ENCODE results near the gene DRAP1.
A peak's percentile ranks its signal among the peaks of the same experiment; 100 is the strongest.
"Not testable (repeated sequence)": the region's sequence is repeated elsewhere in the genome, so short reads cannot be mapped to it uniquely, and the experiment has no call there.

Gene DRAP1

DNA sequence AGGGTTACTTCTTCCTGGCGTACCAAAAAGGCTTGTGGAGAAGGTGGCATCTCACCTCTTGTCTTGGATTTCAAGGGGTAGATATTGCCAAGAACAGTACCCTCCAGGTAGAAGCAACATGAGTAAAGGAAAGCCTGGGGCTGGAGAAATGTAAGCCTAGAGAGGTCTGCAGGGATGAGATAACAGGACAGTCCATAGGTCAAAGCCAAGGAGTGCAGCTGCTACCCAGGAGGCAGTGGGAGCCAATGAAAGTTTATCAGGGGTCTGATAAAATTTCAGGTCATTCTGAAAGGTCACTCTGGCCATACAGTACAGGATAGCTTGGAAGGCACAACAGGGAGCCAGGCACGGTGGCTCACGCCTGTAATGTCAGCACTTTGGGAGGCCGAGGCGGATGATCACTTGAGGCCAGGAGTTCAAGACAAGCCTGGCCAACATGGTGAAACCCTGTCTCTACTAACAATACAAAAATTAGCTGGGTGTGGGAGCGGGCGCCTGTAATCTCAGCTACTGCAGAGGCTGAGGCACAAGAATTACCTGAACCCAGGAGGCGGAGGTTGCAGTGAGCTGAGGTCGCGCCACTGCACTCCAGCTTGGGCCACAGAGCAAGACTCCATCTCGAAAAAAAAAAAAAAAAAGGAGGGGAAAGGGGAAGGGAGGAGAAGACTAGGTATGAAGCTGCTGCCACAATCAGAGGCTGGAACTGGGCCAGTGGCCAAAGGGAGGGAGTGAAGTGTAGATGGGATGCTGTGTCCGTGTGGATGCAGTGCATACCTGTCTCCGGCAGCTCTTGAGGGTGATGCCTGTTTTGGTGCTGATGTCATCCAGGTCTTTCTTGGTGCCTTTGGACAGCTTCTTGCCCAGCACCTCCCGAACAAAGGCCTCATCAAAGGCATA is 32.2 kb upstream of the DRAP1 start:
- DNase-seq (ENCODE audit: low read depth in 2 of 2): no peak

DNA sequence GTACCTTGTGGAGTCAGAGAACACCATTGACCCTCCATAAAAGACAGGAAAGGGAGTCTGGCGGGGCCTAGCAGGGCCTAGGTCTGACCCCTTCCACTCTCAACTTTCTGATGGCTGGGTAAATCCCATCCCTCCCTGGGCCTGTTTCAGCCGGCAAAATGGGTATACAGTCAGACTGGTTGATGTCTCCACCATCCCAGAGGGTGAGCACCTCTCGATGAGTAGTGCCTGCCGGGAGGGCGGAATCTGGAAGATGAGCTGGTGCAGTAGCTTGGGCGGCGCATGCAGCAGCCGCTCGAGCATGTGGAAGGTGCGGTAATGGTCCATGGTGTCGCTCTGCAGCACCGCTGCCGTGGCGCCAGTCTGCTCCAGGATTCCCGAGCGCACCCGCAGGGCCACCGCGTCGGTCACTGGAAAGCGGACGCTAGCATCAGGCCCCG is 31.5 kb upstream of the DRAP1 start:
- no peak for DNase-seq (ENCODE audit: low read depth in 2 of 2)

- DNase-seq (ENCODE audit: low read depth in 2 of 2): peak; percentile 93
Observed at GRCh38 chr11:65888163-65888814, 30.9 kb upstream of the DRAP1 start, which contains the start of gene FIBP. Gene FIBP (minus strand): TSS chr11:65888471. CDS start chr11:65888418, 53 bp downstream.

DNA sequence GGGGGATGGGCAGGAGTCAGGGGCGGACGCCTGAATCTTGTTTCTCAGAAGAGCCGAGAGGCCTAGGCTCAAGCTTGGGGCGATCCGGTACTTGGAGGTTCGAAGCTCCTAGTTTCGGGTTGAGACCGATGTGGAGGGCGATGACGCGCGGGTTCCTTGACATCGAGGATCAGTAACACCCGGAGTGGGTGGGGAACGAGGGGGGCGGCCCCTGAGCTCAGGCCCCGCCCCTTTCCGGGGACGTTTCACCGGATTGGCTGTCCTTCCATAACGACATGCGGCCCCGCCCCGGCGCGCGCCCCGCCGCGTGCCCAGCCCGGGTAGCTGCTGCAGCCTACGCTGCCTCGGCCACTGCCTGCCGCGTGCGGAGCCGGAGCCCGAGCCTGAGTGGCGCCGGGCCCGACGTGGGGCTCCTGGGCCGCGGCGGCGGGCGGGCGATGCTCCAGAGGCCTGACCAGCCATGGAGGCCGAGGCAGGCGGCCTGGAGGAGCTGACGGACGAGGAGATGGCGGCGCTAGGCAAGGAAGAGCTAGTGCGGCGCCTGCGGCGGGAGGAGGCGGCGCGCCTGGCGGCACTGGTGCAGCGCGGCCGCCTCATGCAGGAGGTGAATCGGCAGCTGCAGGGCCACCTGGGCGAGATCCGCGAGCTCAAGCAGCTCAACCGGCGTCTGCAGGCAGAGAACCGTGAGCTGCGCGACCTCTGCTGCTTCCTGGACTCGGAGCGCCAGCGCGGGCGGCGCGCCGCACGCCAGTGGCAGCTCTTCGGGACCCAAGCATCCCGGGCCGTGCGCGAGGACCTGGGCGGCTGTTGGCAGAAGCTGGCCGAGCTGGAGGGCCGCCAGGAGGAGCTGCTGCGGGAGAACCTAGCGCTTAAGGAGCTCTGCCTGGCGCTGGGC is 28.7 kb upstream of the DRAP1 start, which contains the start of gene CCDC85B:
Gene CCDC85B (plus strand): TSS at position 350 of the 895 bp plus-strand sequence. CDS start 111 bp downstream, at position 461.
- peak; percentile 89 to 90 for DNase-seq (ENCODE audit: low read depth in 2 of 2)

DNA sequence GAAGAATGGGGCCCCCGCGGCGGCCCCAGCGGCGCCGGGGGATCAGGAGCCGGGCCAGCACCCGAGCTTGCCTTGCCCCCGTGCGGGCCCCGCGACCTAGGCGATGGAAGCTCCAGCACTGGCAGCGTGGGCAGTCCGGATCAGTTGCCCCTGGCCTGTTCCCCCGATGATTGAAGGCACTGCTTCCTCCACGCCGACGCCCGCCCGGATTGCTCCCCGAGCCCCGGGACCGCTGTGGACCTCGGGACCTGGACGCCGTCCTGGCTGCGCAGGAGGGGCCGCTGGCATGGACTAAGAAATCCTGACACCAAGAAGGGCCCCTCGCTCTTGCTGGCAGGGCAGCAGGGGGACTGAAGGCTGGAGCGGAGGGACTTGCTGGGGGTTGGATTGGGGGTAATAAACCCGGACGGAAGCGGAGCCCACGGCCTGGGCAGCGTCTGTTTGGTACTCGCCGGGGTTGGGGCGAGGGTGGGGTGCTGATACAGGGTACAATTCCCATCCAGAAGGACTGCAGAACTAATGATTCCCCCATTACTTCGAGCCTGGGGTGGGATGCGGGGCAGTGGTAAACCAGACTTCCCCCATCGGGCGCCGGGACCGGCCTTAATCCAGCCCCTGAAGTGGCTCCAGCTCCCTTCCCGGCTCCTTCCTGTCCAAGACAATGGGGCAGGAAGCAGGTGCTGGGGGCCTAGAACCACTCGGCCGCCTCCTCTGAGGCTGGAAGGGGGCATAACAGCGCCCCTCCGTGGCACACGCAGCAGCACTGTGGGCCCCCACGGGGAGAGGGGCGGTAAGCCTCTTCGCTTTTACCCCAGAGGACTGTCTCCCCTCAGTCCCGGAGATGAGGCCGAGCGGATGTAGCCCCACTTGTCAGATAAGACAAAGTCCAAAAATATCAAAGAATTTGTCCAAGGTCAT is 27.7 kb upstream of the DRAP1 start:
- no peak for DNase-seq (ENCODE audit: low read depth in 2 of 2)

DNA sequence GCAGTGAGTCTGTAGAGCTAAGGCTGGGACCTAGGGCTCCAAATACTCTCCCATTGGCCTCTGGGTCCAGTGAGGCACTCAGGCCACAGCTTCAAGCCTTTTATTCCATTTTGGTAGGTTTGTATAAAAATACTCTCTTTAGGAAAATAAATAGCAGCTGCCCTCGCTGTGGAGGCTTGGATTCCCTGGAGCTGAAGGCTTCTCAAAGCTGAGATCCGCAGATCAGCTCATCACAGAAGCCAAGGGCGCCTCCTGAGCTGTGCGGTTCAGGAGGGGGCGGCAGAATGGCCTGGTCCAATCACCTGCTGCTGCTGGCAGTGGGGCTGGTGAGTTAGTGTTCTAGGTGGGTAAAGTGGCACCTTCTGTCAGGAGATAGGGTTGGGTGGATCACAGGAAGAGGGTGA is 27.1 kb upstream of the DRAP1 start:
- DNase-seq (ENCODE audit: low read depth in 2 of 2): not testable (repeated sequence)

DNA sequence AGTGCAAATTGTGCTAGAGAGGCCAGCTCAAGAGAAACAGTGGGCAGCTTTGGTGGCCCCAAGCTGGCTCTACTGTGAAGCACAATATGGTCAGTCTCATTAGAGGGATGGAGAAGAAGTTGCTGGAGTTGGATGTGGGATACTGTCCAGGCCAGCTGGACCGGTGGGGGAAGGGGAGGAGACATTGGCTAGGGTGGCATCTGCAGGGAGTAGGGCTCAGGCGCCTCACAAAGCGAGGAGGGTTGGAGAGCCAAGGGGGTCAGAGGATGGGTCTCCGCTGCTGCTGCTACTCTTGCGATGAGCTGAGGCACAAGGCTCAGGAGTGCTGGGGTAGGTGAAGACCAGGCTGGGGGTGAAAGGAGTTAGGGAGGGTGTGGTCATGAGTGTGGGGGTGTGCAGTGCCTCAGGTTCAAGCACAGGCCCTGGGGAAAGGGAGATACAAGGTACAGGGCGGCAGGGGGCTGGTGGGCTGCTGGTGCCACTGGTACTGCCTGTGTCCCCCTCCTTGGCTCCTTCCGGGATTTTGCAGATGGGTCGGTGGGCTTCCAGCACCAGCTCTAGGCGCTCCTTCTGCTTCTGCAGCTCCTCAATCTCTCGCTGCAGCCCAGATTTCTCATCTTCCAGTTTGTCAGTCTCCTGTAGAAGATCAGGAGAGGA is 26.4 kb upstream of the DRAP1 start:
- no peak for DNase-seq (ENCODE audit: low read depth in 2 of 2)

GRCh38 chr11:65894034-65894591 is 25.1 kb upstream of the DRAP1 start:
- no peak for DNase-seq (ENCODE audit: low read depth in 2 of 2)

DNA sequence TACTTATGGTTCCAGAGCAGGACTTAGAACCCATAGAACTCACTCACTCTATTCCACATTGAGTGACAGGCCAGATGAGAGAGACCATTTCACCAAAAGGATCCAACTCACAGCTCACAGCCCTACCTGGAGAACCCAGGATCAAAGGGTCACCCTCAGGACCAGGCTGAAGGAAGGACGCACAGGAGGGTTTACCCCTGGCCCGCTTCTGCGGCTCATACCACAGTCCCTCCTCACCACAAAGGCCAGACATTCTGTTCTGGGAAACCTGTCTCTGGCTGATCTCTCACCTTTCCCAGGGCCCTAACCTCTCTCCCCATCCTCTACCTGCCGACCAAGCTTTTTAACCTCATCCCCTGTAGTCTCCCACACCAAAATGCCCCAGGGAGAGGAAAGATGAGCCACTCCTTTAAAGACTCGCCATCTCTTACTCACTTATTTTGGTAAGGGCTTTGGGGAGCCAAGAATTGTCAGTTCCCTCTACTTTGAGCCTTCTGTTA is 23.7 kb upstream of the DRAP1 start:
- DNase-seq (ENCODE audit: low read depth in 2 of 2): no peak

GRCh38 chr11:65896034-65896999 is 22.9 kb upstream of the DRAP1 start:
- no peak for DNase-seq (ENCODE audit: low read depth in 2 of 2)

DNA sequence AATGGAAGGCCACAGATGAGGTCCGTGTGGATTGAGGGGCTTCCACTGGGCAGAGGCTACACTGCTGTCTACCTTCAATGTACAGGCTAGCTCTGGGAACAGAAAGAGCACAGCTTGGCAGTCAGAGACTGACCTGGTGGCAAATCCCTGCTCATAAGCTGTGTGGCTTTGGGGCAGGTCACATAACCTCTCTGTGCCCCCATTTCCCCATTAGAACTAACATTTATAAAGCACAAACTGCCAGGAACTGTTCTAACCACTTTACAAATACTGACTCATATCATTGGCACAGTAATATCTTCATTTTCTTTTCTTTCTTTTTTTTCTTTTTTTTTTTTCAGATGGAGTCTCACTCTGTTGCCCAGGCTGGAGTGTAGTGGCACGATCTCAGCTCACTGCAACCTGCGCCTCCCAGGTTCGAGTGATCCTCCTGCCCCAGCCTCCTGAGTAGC is 22.2 kb upstream of the DRAP1 start:
- DNase-seq (ENCODE audit: low read depth in 2 of 2): no peak

DNA sequence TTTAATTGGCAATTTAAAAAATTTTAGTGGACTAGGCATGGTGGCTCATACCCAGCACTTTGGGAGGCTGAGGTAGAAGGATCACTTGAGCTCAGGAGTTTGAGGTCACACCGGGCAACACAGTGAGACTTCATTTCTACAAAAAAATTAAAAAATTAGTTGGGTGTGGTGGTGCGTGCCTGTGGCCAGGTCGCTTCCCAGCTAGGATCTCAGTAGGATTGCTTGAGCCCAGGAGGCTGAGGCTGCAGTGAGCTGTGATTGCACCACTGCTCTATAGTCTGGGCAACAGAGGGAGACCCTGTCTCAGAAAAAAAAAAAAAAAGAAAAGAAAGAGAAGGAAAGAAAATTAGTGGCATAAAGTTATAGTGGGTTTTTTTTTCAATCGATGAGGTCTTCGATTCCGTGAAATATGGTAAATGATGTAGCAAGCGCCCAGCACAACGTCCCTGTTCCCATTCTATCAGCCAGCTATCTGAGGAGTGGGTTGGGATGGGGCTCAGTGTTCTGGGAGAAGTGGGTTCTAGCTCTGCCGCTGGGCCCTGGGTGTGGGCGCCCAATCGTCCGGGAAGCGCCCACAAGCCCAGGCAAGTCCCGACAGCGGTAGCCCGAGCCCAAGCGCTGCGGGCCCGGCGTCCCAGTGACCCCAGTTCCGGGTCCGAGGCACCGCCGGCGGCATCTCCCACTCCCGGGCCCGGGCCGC is 20.4 kb upstream of the DRAP1 start:
- no peak for DNase-seq (ENCODE audit: low read depth in 2 of 2)

DNA sequence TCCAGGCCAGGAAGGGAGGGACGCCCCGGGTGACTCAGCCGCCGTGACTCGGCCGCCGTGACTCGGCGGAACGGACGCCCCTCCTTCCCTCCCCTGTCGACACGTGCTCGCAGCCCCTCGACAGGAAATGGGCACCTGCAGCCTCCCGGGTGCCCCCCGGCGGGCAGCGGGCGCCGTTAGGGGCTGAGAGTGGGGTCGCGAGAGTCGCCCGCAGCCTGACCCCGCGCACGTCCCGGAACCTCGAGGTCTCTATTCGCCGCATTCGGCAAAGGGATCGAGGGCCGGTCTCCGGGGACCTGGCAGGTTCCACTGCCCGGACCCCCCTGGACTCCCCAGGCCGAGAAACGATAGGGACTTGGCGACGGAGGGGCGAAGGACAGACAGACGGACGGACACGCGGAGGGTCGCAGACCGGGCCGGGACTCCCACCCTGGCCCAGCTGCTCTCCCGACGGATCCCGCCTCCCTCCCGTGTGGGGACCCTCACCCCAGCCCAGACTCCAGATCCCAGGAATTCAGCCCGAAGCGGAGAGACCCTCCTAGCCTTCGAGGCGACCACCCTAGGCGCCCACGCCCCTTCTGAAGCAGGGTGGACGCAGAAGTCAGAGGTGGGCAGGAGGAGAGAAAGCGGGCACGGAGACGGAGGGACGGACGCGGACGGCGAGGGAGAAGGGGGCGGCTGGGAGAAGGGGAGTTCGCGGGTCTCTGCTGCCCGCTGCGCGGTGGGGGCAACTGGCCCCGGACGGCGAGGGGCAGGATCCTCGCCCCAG is 19.7 kb upstream of the DRAP1 start:
- DNase-seq (ENCODE audit: low read depth in 2 of 2): no peak

- DNase-seq (ENCODE audit: low read depth in 2 of 2): peak; percentile 80 to 81
Observed at GRCh38 chr11:65900125-65900898, 18.9 kb upstream of the DRAP1 start, which contains the start of gene FOSL1. Gene FOSL1 (minus strand): TSS chr11:65900388. CDS start chr11:65900339, 49 bp downstream.

DNA sequence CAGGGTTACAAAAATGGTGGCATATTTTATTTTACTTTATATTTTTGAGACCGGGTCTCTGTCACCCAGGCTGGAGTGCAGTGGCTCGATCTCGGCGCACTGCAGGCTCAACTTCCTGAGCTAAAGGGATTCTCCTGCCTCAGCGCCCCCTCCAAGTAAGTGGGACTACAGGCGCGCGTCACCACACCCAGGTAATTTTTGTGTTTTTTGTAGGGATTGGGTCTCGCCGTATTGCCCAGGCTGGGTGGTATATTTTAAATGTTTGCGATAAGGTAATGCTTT is 18.4 kb upstream of the DRAP1 start:
- DNase-seq (ENCODE audit: low read depth in 2 of 2): no peak

GRCh38 chr11:65903068-65903481 is 16.2 kb upstream of the DRAP1 start:
- DNase-seq (ENCODE audit: low read depth in 2 of 2): peak in 1 of 2 experiments; percentile 56
